PC-3 (cell line): Measurements from ENCODE around the gene ZNF91.

Experiments used
- CTCF ChIP-seq: fragments of 300-600 bp; sonication (generic); conservative IDR thresholded peaks from 2 replicates; pipeline ENCODE4 v1.5.1; 2017; ENCODE audit warnings: antibody characterized with exemption, low read depth, mild to moderate bottlenecking, low read length
- EZH2phosphoT487 ChIP-seq: fragments of 300-600 bp; sonication (generic); IDR thresholded peaks from 2 replicates; pipeline ENCODE4 v1.6.1; 2018; ENCODE audit warnings: mild to moderate bottlenecking, antibody characterized with exemption, low read length, borderline replicate concordance

DNA sequence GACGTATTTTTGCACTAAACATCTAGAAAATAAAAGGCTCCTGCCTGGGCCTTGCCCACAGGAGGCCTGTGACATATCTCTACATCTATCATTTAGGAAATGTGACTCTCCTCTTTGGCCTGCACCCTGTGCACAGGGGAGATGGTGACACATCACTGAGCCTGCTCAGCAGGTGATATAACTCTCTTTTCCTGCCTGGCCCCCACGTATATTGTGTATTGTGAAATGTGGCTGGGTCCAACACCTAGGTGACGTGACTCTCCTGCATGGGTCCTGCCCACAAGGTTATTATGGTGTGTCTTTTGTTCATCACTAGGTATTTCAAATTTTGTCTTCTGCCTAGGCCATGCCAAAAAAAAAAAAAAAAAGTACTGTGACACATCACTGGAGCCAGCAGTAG is 83.7 kb downstream of the ZNF91 start:
- TF ChIP-seq CTCF: no peak
- no peak for TF ChIP-seq EZH2phosphoT487
